Mesendoderm (in vitro differentiated cells): ENCODE results near the gene TRIM24.

Source experiments
- DNase-seq: peaks from one replicate; pipeline ENCODE4 v3.0.0; 2013
- H2AK5ac ChIP-seq: 2 replicates; pipeline ENCODE4 v1.6.1; 2013; ENCODE audit warnings: low read length, inconsistent platforms
- H2BK120ac ChIP-seq: 2 replicates; pipeline ENCODE4 v1.6.1; 2013; ENCODE audit warnings: low read depth, mild to moderate bottlenecking, low read length, moderate library complexity, mixed read lengths
- H2BK15ac ChIP-seq: replicated peaks from 2 replicates; pipeline ENCODE4 v1.6.1; 2013; ENCODE audit warnings: low read depth, mild to moderate bottlenecking, moderate library complexity
- H2BK5ac ChIP-seq: 2 replicates; pipeline ENCODE4 v1.6.1; 2013; ENCODE audit warnings: low read length, inconsistent platforms
- H3K18ac ChIP-seq: 2 replicates; pipeline ENCODE4 v1.6.1; 2013; ENCODE audit warnings: mild to moderate bottlenecking, low read length, mixed read lengths
- H3K23ac ChIP-seq: one replicate; pipeline ENCODE4 v1.6.1; 2013; ENCODE audit warnings: low read length
- H3K27ac ChIP-seq: 2 replicates; pipeline ENCODE4 v1.5.1; 2013; ENCODE audit warnings: low read depth, mild to moderate bottlenecking, inconsistent platforms, low read length, moderate library complexity
- H3K27me3 ChIP-seq: 2 replicates; pipeline ENCODE4 v1.6.1; 2013; ENCODE audit warnings: low read length, control low read depth, mild to moderate bottlenecking, inconsistent platforms; ENCODE audit not compliant: insufficient read depth, poor library complexity
- H3K36me3 ChIP-seq: 2 replicates; pipeline ENCODE4 v1.6.1; 2013; ENCODE audit warnings: low read length, inconsistent platforms; ENCODE audit not compliant: control insufficient read depth, insufficient read depth
- H3K4ac ChIP-seq: one replicate; pipeline ENCODE4 v1.6.1; 2013; ENCODE audit warnings: low read depth, mild to moderate bottlenecking, low read length, moderate library complexity
- H3K4me1 ChIP-seq: 2 replicates; pipeline ENCODE4 v1.6.1; 2013; ENCODE audit warnings: low read depth, low read length, inconsistent platforms; ENCODE audit not compliant: control insufficient read depth
- H3K4me2 ChIP-seq: 2 replicates; pipeline ENCODE4 v1.6.1; 2013; ENCODE audit warnings: low read length
- H3K4me3 ChIP-seq: 2 replicates; pipeline ENCODE4 v1.5.1; 2013; ENCODE audit warnings: mild to moderate bottlenecking, low read length
- H3K56ac ChIP-seq: one replicate; pipeline ENCODE4 v1.6.1; 2013; ENCODE audit warnings: low read length
- H3K79me1 ChIP-seq: 2 replicates; pipeline ENCODE4 v1.6.1; 2013; ENCODE audit warnings: low read length, inconsistent platforms
- H3K79me2 ChIP-seq: 2 replicates; pipeline ENCODE4 v1.6.1; 2013; ENCODE audit warnings: mild to moderate bottlenecking, low read length; ENCODE audit not compliant: control insufficient read depth, insufficient read depth
- H3K9ac ChIP-seq: 2 replicates; pipeline ENCODE4 v1.6.1; 2013; ENCODE audit warnings: low read length, inconsistent platforms
- H4K5ac ChIP-seq: one replicate; pipeline ENCODE4 v1.6.1; 2013; ENCODE audit warnings: low read length
- H4K8ac ChIP-seq: one replicate; pipeline ENCODE4 v1.6.1; 2013; ENCODE audit warnings: low read depth, mild to moderate bottlenecking, control low read depth, low read length, moderate library complexity
- WGBS: extraction: QIAGEN DNeasy Blood & Tissue Kit; methylation state at CpG from one replicate; pipeline ENCODE4 v1.1.7; 2013; ENCODE audit warnings: low lambda C conversion rate, missing lambda C conversion rate; ENCODE audit not compliant: insufficient coverage; ENCODE audit errors: extremely low coverage; 5-methylcytosine and 5-hydroxymethylcytosine counted together

The TRIM24 gene

DNA sequence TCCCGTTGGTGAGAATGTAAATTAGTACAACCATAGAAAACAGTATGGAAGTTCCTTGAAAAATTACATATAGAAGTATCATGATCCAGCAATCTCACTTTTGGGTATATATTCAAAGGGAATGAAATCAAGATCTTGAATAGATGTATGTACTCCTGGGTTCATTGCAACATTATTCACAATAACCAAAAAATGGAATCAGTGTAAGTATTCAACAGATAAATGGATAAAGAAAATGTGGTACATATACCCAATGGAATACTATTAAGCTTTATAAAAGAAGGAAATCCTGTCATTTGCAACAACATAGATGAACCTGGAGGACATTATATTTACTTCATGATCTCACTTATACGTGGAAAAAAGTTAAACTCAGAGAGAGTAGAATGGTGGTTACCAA, 86.8 kb downstream of the TRIM24 start:
- Histone ChIP-seq H3K4me1 (no peaks in the 10 kb centered on the region), H2AK5ac (no peak overlapping the region), H3K56ac (no peak overlapping the region), H3K23ac (no peak overlapping the region), H2BK5ac (no peak overlapping the region), H3K4me3 (no peak overlapping the region), H3K79me1 (peaks cover 9% of the 10 kb centered on the region), H2BK15ac (no peak overlapping the region), H4K8ac (no peak overlapping the region), H3K27me3 (no peaks in the 10 kb centered on the region), H3K9ac (no peak overlapping the region), H3K18ac (no peak overlapping the region), H2BK120ac (no peak overlapping the region), H3K36me3 (peaks cover 6% of the 10 kb centered on the region), H4K5ac (no peak overlapping the region), H3K79me2 (peaks cover 6% of the 10 kb centered on the region), H3K4ac (no peak overlapping the region), H3K4me2 (no peak overlapping the region), H3K27ac (no peak overlapping the region)
- no peak for DNase-seq
- no CpG with 5 or more reads among the region's 2 CpGs for WGBS

- H3K23ac ChIP-seq = no peak overlapping the region
- H3K56ac ChIP-seq = no peak overlapping the region
- H3K9ac ChIP-seq = no peak overlapping the region
- no peak overlapping the region for H2AK5ac ChIP-seq
- H2BK120ac ChIP-seq = no peak overlapping the region
- H3K4me3 ChIP-seq = no peak overlapping the region
- H3K4me2 ChIP-seq = no peak overlapping the region
- H3K4me1 ChIP-seq = no peaks in the 10 kb centered on the region
- no peak overlapping the region for H2BK15ac ChIP-seq
- no peak overlapping the region for H2BK5ac ChIP-seq
- peaks cover 4% of the 10 kb centered on the region for H3K79me2 ChIP-seq
- no peaks in the 10 kb centered on the region for H3K27me3 ChIP-seq
- H3K18ac ChIP-seq = no peak overlapping the region
- no CpG with 5 or more reads among the region's 1 CpG for WGBS
- no peak for DNase-seq
- H4K5ac ChIP-seq = no peak overlapping the region
- no peak overlapping the region for H3K27ac ChIP-seq
- peaks cover 7% of the 10 kb centered on the region for H3K36me3 ChIP-seq
- H3K4ac ChIP-seq = no peak overlapping the region
- H4K8ac ChIP-seq = no peak overlapping the region
- peaks cover 7% of the 10 kb centered on the region for H3K79me1 ChIP-seq
Measured at GRCh38 chr7:138549082-138549481, 89.0 kb downstream of the TRIM24 start.

DNA sequence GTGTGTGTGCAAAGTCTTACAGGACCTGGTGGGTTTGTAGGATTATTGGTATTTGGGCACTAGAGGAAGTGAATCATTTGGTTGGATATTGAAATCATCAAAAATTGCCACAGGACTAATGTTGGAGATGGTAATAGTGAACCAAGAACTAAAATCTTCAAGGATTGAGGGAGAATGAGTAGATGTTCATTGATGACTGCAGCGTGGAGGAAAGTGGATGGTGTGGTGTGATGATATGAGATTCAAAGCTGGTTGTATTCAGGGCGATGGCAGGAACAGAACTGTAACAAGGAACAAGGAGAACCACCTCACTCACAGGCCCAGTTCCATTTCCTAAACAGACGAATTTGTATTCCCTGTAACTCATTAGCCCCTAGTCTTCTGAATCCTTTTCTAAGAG, 90.3 kb downstream of the TRIM24 start:
- Histone ChIP-seq H3K9ac (no peak overlapping the region), H3K23ac (no peak overlapping the region), H3K79me1 (peaks cover 7% of the 10 kb centered on the region), H2BK120ac (no peak overlapping the region), H3K4me1 (no peaks in the 10 kb centered on the region), H2AK5ac (no peak overlapping the region), H2BK5ac (no peak overlapping the region), H3K27ac (no peak overlapping the region), H3K27me3 (no peaks in the 10 kb centered on the region), H3K36me3 (peaks cover 9% of the 10 kb centered on the region), H3K4me2 (no peak overlapping the region), H3K4ac (no peak overlapping the region), H4K8ac (no peak overlapping the region), H2BK15ac (no peak overlapping the region), H3K18ac (no peak overlapping the region), H3K4me3 (no peak overlapping the region), H3K79me2 (peaks cover 2% of the 10 kb centered on the region), H3K56ac (no peak overlapping the region), H4K5ac (no peak overlapping the region)
- no peak for DNase-seq
- no CpG with 5 or more reads among the region's 3 CpGs for WGBS

DNA sequence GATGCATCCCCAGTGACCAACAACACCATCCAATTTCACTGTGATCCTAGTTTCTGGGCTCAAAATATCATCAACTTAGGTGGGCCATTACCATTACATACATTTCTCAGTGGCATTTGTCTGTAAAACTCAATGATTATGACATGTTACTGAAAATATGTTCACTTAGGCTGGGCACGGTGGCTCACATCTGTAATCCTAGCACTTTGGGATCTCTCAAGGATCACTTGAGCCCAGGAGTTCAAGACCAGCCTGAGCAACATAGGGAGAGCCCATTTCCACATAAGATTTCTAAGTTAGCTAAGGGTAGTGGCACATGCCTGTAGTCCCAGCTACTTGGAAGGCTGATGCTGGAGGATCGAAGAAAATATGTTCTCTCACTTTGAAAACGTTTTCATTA, 91.0 kb downstream of the TRIM24 start:
- Histone ChIP-seq H2BK15ac (no peak overlapping the region), H3K56ac (no peak overlapping the region), H3K36me3 (peaks cover 9% of the 10 kb centered on the region), H3K23ac (no peak overlapping the region), H4K8ac (no peak overlapping the region), H2BK5ac (no peak overlapping the region), H2AK5ac (no peak overlapping the region), H3K4me2 (no peak overlapping the region), H4K5ac (no peak overlapping the region), H3K9ac (no peak overlapping the region), H3K79me2 (peaks cover 2% of the 10 kb centered on the region), H2BK120ac (no peak overlapping the region), H3K4ac (no peak overlapping the region), H3K18ac (no peak overlapping the region), H3K79me1 (peaks cover 7% of the 10 kb centered on the region), H3K27ac (no peak overlapping the region), H3K4me1 (no peaks in the 10 kb centered on the region), H3K27me3 (no peaks in the 10 kb centered on the region), H3K4me3 (no peak overlapping the region)
- DNase-seq = no peak
- WGBS = no CpG with 5 or more reads among the region's 3 CpGs

- DNase-seq = no peak
- Histone ChIP-seq H4K8ac (no peak overlapping the region), H3K4me2 (no peak overlapping the region), H2BK15ac (no peak overlapping the region), H3K23ac (no peak overlapping the region), H2AK5ac (no peak overlapping the region), H3K27me3 (no peaks in the 10 kb centered on the region), H3K9ac (no peak overlapping the region), H3K4me1 (no peaks in the 10 kb centered on the region), H3K79me2 (peaks cover 4% of the 10 kb centered on the region), H3K27ac (no peak overlapping the region), H2BK120ac (no peak overlapping the region), H3K18ac (no peak overlapping the region), H3K56ac (no peak overlapping the region), H3K4ac (no peak overlapping the region), H4K5ac (no peak overlapping the region), H2BK5ac (no peak overlapping the region), H3K79me1 (peaks cover 8% of the 10 kb centered on the region), H3K4me3 (no peak overlapping the region), H3K36me3 (peaks cover 24% of the 10 kb centered on the region)
- no CpG with 5 or more reads among the region's 4 CpGs for WGBS
Measured at GRCh38 chr7:138553805-138554204, 93.7 kb downstream of the TRIM24 start.

- Histone ChIP-seq H2AK5ac (no peak overlapping the region), H4K8ac (no peak overlapping the region), H3K23ac (no peak overlapping the region), H3K4me3 (no peak overlapping the region), H3K4me2 (no peak overlapping the region), H3K27me3 (no peaks in the 10 kb centered on the region), H3K79me1 (peaks cover 2% of the 10 kb centered on the region), H3K56ac (no peak overlapping the region), H2BK120ac (no peak overlapping the region), H3K9ac (no peak overlapping the region), H3K18ac (no peak overlapping the region), H2BK5ac (no peak overlapping the region), H3K4ac (no peak overlapping the region), H4K5ac (no peak overlapping the region), H3K4me1 (no peaks in the 10 kb centered on the region), H2BK15ac (no peak overlapping the region), H3K79me2 (peaks cover 4% of the 10 kb centered on the region), H3K36me3 (peaks cover 29% of the 10 kb centered on the region), H3K27ac (no peak overlapping the region)
- no peak for DNase-seq
- WGBS = no CpG with 5 or more reads among the region's 4 CpGs
Measured at GRCh38 chr7:138554674-138555073, 94.6 kb downstream of the TRIM24 start.
